ENCODE measurements around the gene CACNG5.

CACNG5 gene

DNA sequence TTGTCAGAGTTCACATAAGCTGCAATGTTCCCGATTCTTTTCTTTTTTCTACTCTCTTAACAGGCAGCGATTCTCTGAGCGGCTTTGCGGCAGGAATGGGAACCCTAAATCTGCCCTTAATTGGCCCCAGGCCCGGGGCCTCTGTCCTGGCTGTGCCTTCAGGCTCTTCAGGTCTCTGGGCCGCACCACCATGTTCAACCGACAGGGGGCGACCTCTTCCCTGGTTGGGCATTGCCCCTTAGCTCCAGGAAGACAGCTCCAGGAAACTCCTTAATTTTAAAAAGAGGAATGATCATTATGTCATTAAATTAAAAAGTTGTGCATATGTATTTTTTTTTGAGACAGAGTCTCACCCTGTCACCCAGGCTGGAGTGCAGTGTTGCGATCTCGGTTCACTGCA, 20.3 kb downstream of the CACNG5 start:
- Mint-ChIP-seq H3K9me3 (no peaks in the 10 kb centered on the region), H3K4me1 (no peaks in the 10 kb centered on the region), H3K27me3 (no peaks in the 10 kb centered on the region), H3K4me3 (no peak overlapping the region), H3K27ac (no peak overlapping the region)
- ATAC-seq = no peak
- DNase-seq = peak; percentile 25 to 27

GRCh38 chr17:66858226-66859083, 23.5 kb downstream of the CACNG5 start:
- no peak overlapping the region for H3K4me3 Mint-ChIP-seq
- H3K4me1 Mint-ChIP-seq = no peaks in the 10 kb centered on the region
- no peak for DNase-seq
- no peak for ATAC-seq
- no peaks in the 10 kb centered on the region for H3K27me3 Mint-ChIP-seq
- H3K9me3 Mint-ChIP-seq = peaks cover 0 to 3% of the 10 kb centered on the region in 2 donors
- no peak overlapping the region for H3K27ac Mint-ChIP-seq

- no peak overlapping the region for H3K27ac Mint-ChIP-seq
- no peak overlapping the region for H3K4me3 Mint-ChIP-seq
- no peaks in the 10 kb centered on the region for H3K4me1 Mint-ChIP-seq
- no peaks in the 10 kb centered on the region for H3K27me3 Mint-ChIP-seq
- DNase-seq (no peak), ATAC-seq (no peak)
- H3K9me3 Mint-ChIP-seq = peaks cover 0 to 7% of the 10 kb centered on the region in 2 donors
Observed at GRCh38 chr17:66859353-66859752, 24.4 kb downstream of the CACNG5 start.

- Mint-ChIP-seq H3K27me3 (no peaks in the 10 kb centered on the region), H3K4me1 (no peaks in the 10 kb centered on the region), H3K4me3 (no peak overlapping the region), H3K9me3 (peaks cover 0 to 7% of the 10 kb centered on the region in 2 donors), H3K27ac (no peak overlapping the region)
- DNase-seq (no peak), ATAC-seq (no peak)
Observed at GRCh38 chr17:66860204-66860603, 25.3 kb downstream of the CACNG5 start.

DNA sequence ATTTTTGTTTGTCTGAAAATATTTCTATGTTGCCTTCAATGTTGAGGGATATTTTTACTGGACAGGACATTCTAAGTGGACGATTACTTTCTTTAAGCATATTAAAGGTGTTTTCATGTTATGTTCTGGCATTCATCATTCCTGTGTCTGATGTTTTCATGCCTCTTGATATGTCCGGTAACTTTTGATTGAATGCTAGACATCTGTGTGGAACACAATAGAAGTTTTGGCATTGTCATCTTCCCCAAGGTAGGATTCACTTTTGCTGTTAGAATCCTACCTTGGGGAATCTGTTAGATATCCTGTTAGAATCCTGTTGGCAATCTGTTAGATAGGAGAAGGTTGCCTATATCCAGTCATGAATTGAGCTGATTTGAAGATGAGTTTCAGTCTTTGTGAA, 28.9 kb downstream of the CACNG5 start:
- H3K9me3 Mint-ChIP-seq = peaks cover 7% of the 10 kb centered on the region in 2 donors
- no peak for ATAC-seq

DNA sequence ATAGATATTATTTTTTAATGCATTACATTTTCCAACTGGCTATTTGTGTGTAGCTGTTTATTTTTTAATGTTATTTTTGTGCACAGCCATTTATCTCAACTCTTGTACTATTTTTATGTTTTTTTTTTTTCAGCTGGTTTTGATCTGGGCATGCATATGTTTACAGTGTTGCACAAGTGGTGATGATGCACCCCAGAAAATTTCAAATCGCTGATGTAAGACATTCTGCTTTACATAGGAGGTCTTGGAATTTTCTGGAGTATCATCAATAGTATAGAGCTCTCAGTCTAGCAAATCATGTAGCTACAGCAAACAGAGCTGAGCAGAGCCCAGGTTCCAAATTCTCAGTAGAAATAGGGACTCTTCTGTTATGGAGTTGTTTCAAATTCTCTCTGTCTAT, 30.2 kb downstream of the CACNG5 start:
- Mint-ChIP-seq H3K27ac (no peak overlapping the region), H3K27me3 (peaks cover 33% of the 10 kb centered on the region), H3K9me3 (peaks cover 7% of the 10 kb centered on the region in 2 donors), H3K4me3 (no peak overlapping the region), H3K4me1 (no peaks in the 10 kb centered on the region)
- no peak for ATAC-seq
- DNase-seq = no peak

More for the DNA sequence above, 28.9 kb downstream of the CACNG5 start:
- no peak overlapping the region for H3K27ac Mint-ChIP-seq
- H3K27me3 Mint-ChIP-seq = peaks cover 19% of the 10 kb centered on the region
- no peak overlapping the region for H3K4me3 Mint-ChIP-seq
- no peak for DNase-seq
- H3K4me1 Mint-ChIP-seq = no peaks in the 10 kb centered on the region

- no peak overlapping the region for H3K27ac Mint-ChIP-seq
- DNase-seq = no peak
- no peak for ATAC-seq
- no peaks in the 10 kb centered on the region for H3K4me1 Mint-ChIP-seq
- no peak overlapping the region for H3K4me3 Mint-ChIP-seq
- peaks cover 40% of the 10 kb centered on the region for H3K27me3 Mint-ChIP-seq
- peaks cover 3 to 5% of the 10 kb centered on the region in 2 donors for H3K9me3 Mint-ChIP-seq
Observed at GRCh38 chr17:66873962-66874361, 39.0 kb downstream of the CACNG5 start.

DNA sequence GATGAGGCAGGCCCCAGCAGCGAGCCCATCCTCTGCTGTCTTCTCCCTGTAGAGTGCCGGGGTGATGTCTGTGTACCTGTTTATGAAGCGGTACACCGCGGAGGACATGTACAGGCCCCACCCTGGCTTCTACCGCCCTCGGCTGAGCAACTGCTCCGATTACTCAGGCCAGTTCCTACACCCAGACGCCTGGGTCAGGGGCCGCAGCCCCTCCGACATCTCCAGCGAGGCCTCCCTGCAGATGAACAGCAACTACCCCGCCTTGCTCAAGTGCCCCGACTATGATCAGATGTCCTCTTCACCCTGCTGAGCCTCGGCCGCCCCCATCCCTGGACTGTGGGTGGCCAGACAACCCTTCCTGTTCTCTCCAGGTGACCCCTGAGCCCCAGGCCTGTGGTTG, 50.0 kb downstream of the CACNG5 start:
- DNase-seq (no peak), ATAC-seq (no peak)
- Mint-ChIP-seq H3K27me3 (no peaks in the 10 kb centered on the region), H3K4me3 (no peak overlapping the region), H3K27ac (peak overlapping the region in 1 of 2 donors; percentile 69), H3K4me1 (no peaks in the 10 kb centered on the region), H3K9me3 (peaks cover 7 to 14% of the 10 kb centered on the region in 2 donors)

GRCh38 chr17:66885417-66885816, 50.5 kb downstream of the CACNG5 start:
- Mint-ChIP-seq H3K4me1 (no peaks in the 10 kb centered on the region), H3K4me3 (no peak overlapping the region), H3K9me3 (peaks cover 7 to 14% of the 10 kb centered on the region in 2 donors), H3K27ac (peak overlapping the region in 1 of 2 donors; percentile 69), H3K27me3 (no peaks in the 10 kb centered on the region)
- ATAC-seq = no peak
- DNase-seq = no peak

GRCh38 chr17:66889480-66890230, 54.7 kb downstream of the CACNG5 start:
- Mint-ChIP-seq H3K27ac (no peak overlapping the region), H3K4me1 (no peaks in the 10 kb centered on the region), H3K9me3 (no peaks in the 10 kb centered on the region), H3K4me3 (no peak overlapping the region), H3K27me3 (no peaks in the 10 kb centered on the region)
- DNase-seq (no peak), ATAC-seq (no peak)

DNA sequence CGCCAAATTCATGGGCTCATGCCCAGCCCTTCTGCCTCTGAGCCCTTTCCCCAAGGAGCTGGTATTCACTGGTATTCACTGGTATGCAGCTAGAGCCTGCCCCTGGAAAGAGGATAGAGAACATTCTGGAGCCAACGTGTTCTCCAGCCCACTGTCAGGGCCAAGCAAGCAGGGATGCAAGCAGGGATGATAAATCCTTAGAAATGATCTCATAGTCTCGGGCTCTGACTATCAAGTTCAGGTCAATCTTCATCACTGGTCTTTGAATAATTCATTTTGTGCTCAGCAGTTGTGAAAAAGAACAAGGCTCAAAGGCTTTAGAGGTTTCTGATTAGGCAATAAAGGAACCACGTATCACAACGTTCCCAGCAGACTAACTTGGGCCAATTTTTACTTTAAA, 57.3 kb downstream of the CACNG5 start:
- Mint-ChIP-seq H3K4me3 (no peak overlapping the region), H3K4me1 (no peaks in the 10 kb centered on the region), H3K27me3 (peaks cover 9% of the 10 kb centered on the region), H3K27ac (no peak overlapping the region), H3K9me3 (no peaks in the 10 kb centered on the region)
- DNase-seq = no peak
- ATAC-seq = no peak

DNA sequence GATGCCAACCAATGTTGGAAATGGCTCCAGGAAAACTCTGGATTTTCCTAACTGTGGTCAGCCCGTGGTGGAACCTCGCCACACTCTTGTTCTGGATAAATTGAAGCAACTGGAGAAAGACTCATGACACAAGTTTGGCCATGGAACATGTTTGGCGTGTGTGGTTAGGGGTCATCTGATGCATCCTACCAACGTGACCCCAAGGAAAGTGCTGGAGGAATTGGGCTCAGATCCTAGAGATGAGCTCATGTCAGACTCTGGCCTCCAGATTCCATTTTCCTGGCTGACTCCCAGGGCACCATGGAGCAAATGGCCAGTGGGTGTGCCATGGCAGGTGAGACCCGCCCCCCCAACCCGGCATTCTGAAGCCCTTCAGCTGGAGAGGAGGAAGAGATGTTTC, 58.5 kb downstream of the CACNG5 start:
- Mint-ChIP-seq H3K27me3 (peaks cover 16% of the 10 kb centered on the region), H3K9me3 (no peaks in the 10 kb centered on the region), H3K4me3 (no peak overlapping the region), H3K4me1 (no peaks in the 10 kb centered on the region), H3K27ac (no peak overlapping the region)
- ATAC-seq (no peak), DNase-seq (no peak)

DNA sequence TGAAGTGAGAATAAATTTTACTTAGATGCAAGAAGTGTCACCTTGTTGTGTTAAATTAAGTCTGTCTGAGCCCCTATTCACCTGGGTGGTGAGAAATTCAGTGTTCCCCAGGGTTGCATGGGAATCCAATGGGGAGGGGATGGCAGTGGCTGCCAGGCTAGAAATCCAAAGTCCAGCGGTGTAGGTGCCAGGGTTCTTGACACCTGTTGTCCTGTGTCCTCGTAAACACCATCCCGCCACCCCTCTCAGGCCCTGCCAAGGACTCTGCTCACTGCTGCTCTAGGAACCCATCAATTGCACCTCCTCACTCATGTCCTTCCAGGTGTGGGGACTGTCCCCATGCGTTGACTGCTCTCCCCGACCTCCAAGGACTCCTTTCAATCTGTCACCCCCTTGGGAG, 58.9 kb downstream of the CACNG5 start:
- no peak for DNase-seq
- no peaks in the 10 kb centered on the region for H3K9me3 Mint-ChIP-seq
- no peak for ATAC-seq
- no peak overlapping the region for H3K27ac Mint-ChIP-seq
- H3K27me3 Mint-ChIP-seq = peaks cover 16% of the 10 kb centered on the region
- no peaks in the 10 kb centered on the region for H3K4me1 Mint-ChIP-seq
- H3K4me3 Mint-ChIP-seq = no peak overlapping the region

GRCh38 chr17:66897141-66897540, 62.2 kb downstream of the CACNG5 start:
- Mint-ChIP-seq H3K27me3 (peaks cover 16% of the 10 kb centered on the region), H3K27ac (no peak overlapping the region), H3K4me1 (no peaks in the 10 kb centered on the region), H3K9me3 (no peaks in the 10 kb centered on the region), H3K4me3 (no peak overlapping the region)
- no peak for DNase-seq
- ATAC-seq = no peak

DNA sequence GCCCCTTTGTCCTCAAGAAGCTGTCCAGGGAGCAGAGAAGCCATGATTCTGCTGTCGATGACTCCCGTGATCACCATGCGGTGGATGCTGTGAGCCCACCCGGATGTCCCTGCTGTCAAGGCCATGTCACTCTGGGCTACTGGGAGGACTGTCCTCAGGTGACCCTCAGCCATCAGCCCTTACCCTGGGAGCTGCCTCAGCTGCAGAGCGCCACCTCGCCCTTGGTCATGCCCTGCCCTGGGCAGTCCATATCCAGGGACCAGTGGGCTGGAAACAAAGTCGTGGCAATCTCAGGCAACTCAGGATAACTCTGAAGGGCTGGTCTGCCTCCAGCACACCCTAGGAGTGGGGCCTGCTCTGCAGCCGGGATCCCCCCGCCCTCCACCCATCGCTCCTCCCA, 63.6 kb downstream of the CACNG5 start:
- DNase-seq (no peak), ATAC-seq (no peak)
- Mint-ChIP-seq H3K27ac (no peak overlapping the region), H3K4me1 (no peaks in the 10 kb centered on the region), H3K4me3 (no peak overlapping the region), H3K9me3 (no peaks in the 10 kb centered on the region), H3K27me3 (peaks cover 27% of the 10 kb centered on the region)
